ENCODE data around the gene LHFPL4. TPM values are rescaled to one million over a fixed set of nuclear protein-coding genes. Genes with fewer than 3 reads are reported as not detected.

The LHFPL4 gene
- total RNA-seq, 1 experiment from 2014 or later: 16.3 TPM

GRCh38 chr3:9448643-9449042, 105.0 kb downstream of the LHFPL4 start:
- no peak overlapping the region for H3K23ac ChIP-seq (ENCODE audit: insufficient read length, low read depth, low read length)
- no peaks in the 10 kb centered on the region for H3K27me3 ChIP-seq (ENCODE audit: insufficient read depth, low read length)
- no peaks in the 10 kb centered on the region for H3K9me3 ChIP-seq (ENCODE audit: control insufficient read depth, low read depth, low read length)
- no peak overlapping the region for H4K91ac ChIP-seq (ENCODE audit: insufficient read length, low read depth, low read length)
- Mint-ChIP-seq H3K9me3 (no peaks in the 10 kb centered on the region), H3K4me1 (no peaks in the 10 kb centered on the region), H3K4me3 (no peak overlapping the region), H3K27me3 (ENCODE audit: low read depth) (no peaks in the 10 kb centered on the region), H3K27ac (peak overlapping the region in 2 of 3 experiments; percentile 24 to 41; a peak in 2 of 7 replicates), H3K36me3 (ENCODE audit: insufficient read depth in 1 of 3, low read depth in 3 of 3) (peaks cover 51 to 92% (median 91%) of the 10 kb centered on the region in 3 experiments)
- H3K9ac ChIP-seq (ENCODE audit: extremely low read depth, insufficient read length, low read length): no peak overlapping the region
- H2AK5ac ChIP-seq (ENCODE audit: insufficient read length, low read length): no peak overlapping the region
- H3K14ac ChIP-seq (ENCODE audit: insufficient read depth, low read length): no peak overlapping the region
- peaks cover 5% of the 10 kb centered on the region for H3K79me1 ChIP-seq (ENCODE audit: insufficient read depth, low read depth, low read length, poor library complexity, severe bottlenecking)
- no peaks in the 10 kb centered on the region for H3K4me1 ChIP-seq (ENCODE audit: insufficient read depth, low read length)
- no peak overlapping the region for H2AFZ ChIP-seq (ENCODE audit: low read length)
- no peak for TF ChIP-seq CTCF (conservative IDR thresholded peaks at IDR 0.05)
- no CpG with 5 or more reads among the region's 1 CpG for WGBS (ENCODE audit: extremely low coverage, insufficient read length, low lambda C conversion rate)
- DNase-seq: no peak
- no peak overlapping the region for H3K4ac ChIP-seq (ENCODE audit: low read depth, low read length)
- no peaks in the 10 kb centered on the region for H3K79me2 ChIP-seq (ENCODE audit: insufficient read depth, low read length)
- H4K8ac ChIP-seq (replicated peaks; ENCODE audit: insufficient read length, low read depth, low read length): no peak overlapping the region
- no peak overlapping the region for H2BK15ac ChIP-seq (ENCODE audit: low read depth, low read length)
- no peak overlapping the region for H3K56ac ChIP-seq (ENCODE audit: insufficient read length, low read depth, low read length)
- H3T11ph ChIP-seq (ENCODE audit: low read length): no peak overlapping the region
- peaks cover 3% of the 10 kb centered on the region for H4K20me1 ChIP-seq (ENCODE audit: control insufficient read depth, insufficient read depth, insufficient read length)
- H2BK12ac ChIP-seq (ENCODE audit: insufficient read length, low read depth, low read length): no peak overlapping the region
- no peak overlapping the region for H4K5ac ChIP-seq (ENCODE audit: insufficient read length, low read depth, low read length)
- no peak overlapping the region for H3K4me2 ChIP-seq (ENCODE audit: insufficient read depth, insufficient read length, low read length)
- H2BK5ac ChIP-seq (ENCODE audit: insufficient read length, low read length): no peak overlapping the region
- H3K23me2 ChIP-seq (ENCODE audit: insufficient read length, low read depth, low read length, poor library complexity, severe bottlenecking): no peaks in the 10 kb centered on the region
- H2BK20ac ChIP-seq (ENCODE audit: low read depth, low read length, poor library complexity, severe bottlenecking): no peak overlapping the region
- no peak overlapping the region for H3K27ac ChIP-seq (ENCODE audit: insufficient read length, low read depth, low read length)
- H2BK120ac ChIP-seq (ENCODE audit: low read depth, low read length, poor library complexity, severe bottlenecking): no peak overlapping the region
- no peak overlapping the region for H3K18ac ChIP-seq (ENCODE audit: insufficient read length, low read depth, low read length)

Other genes with a start within 250 kb of the LHFPL4 start
- gene THUMPD3, start 190.8 kb downstream of the LHFPL4 start, total RNA-seq (2021): 57.0 and 58.4 TPM in 2 replicates
- gene SETD5, start 156.2 kb downstream of the LHFPL4 start, total RNA-seq (2021): 185 and 207 TPM in 2 replicates
- gene MTMR14, start 95.7 kb upstream of the LHFPL4 start, total RNA-seq (2021): 50.6 and 54.2 TPM in 2 replicates
- 3.5 and 3.8 TPM in 2 replicates for gene CPNE9, start 150.0 kb upstream of the LHFPL4 start, total RNA-seq (2021)
- gene BRPF1, start 177.9 kb upstream of the LHFPL4 start, total RNA-seq (2021): 38.4 and 38.6 TPM in 2 replicates
- 43.4 and 44.1 TPM in 2 replicates for gene OGG1, start 196.1 kb upstream of the LHFPL4 start, total RNA-seq (2021)
- gene CAMK1, start 216.1 kb upstream of the LHFPL4 start, total RNA-seq (2021): 9.0 and 9.2 TPM in 2 replicates
- gene TADA3, start 238.7 kb upstream of the LHFPL4 start, total RNA-seq (2021): 49.8 and 51.3 TPM in 2 replicates
- gene ARPC4, start 239.3 kb upstream of the LHFPL4 start, total RNA-seq (2021): 161 and 164 TPM in 2 replicates

Data from H9 (cell line).